Subcutaneous abdominal adipose tissue (tissue), 5 donors: Measurements from ENCODE around the gene BAG3.

Experiments used
- H3K27ac ChIP-seq: one replicate; pipeline ENCODE4 v1.7.0; 2013; ENCODE audit warnings: low read depth, mild to moderate bottlenecking, inconsistent platforms, low read length, moderate library complexity
- H3K27me3 ChIP-seq, 5 donors: one replicate each; pipeline ENCODE4 v1.7.0; 2013; ENCODE audit warnings: low read length in 5 of 5, inconsistent platforms in 1 of 5; ENCODE audit not compliant: control insufficient read depth in 5 of 5, insufficient read depth in 4 of 5
- H3K36me3 ChIP-seq, 5 donors: one replicate each; pipeline ENCODE4 v1.7.0; 2013; ENCODE audit warnings: low read length in 5 of 5; ENCODE audit not compliant: control insufficient read depth in 5 of 5, insufficient read depth in 5 of 5
- H3K4me1 ChIP-seq, 5 donors: one replicate each; pipeline ENCODE4 v1.7.0; 2013; ENCODE audit warnings: low read length in 5 of 5, mild to moderate bottlenecking in 3 of 5, moderate library complexity in 1 of 5; ENCODE audit not compliant: control insufficient read depth in 5 of 5, insufficient read depth in 5 of 5
- H3K4me3 ChIP-seq, 5 donors: one replicate each; pipeline ENCODE4 v1.7.0; 2013; ENCODE audit warnings: low read length in 5 of 5, low read depth in 1 of 5
- H3K9ac ChIP-seq, 5 donors: one replicate each; pipeline ENCODE4 v1.7.0; 2013; ENCODE audit warnings: low read length in 5 of 5, mild to moderate bottlenecking in 4 of 5, moderate library complexity in 3 of 5
- H3K9me3 ChIP-seq, 5 donors: one replicate each; pipeline ENCODE4 v1.7.0; 2013; ENCODE audit warnings: low read length in 5 of 5; ENCODE audit not compliant: control insufficient read depth in 5 of 5
- donor health status: healthy.
- donor health status: healthy.
- donor health status: healthy.
- donor health status: healthy.
- donor health status: healthy.

Gene BAG3

DNA sequence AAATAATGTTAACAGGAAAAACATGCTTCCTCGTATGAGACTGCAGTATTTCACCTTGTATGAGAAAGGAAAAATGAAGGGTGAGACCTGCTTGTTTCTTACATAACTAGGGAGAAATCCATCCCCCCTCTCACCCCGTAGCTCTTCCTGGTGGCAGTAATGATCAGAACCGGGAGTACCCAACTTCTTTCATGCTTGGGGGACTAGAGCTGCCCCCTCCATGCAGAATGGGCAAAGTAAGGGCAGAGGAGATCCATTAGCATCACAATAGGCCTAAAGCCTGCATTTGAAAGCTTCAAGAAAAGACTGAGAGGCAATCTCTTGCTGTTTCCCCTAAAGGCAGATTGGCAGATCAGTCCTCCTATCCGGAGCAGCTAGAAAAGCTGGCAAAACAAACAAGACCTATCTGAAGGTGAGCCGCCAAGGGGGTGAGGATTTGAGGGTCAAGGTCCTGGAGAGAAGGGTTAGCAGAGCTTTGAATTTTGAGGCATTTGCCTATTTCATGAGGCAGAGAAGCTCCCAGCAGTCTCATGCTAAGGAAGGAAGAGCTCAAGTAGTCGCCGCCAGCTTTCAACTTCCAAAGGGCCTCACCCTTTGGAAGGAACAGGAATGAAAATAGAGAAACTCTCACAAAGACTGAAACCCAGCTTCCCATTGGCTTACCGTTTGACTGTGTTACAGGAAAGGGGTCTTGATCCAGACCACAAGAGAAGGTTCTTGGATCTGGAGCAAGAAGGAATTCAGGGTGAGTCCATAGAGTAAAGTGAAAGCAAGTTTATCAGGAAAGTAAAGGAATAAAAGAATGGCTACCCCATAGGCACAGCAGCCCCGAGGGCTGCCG, 36.2 kb downstream of the BAG3 start:
- H3K9me3 ChIP-seq: no peaks in the 10 kb centered on the region
- H3K9ac ChIP-seq: no peak overlapping the region
- H3K4me3 ChIP-seq: peak overlapping the region in 4 of 5 donors; percentile 45 to 69 (median 55)
- peaks cover under 1 to 10% (median 8%) of the 10 kb centered on the region in 5 donors for H3K4me1 ChIP-seq
- no peaks in the 10 kb centered on the region for H3K36me3 ChIP-seq
- H3K27me3 ChIP-seq: no peaks in the 10 kb centered on the region
- peak overlapping the region; percentile 9 for H3K27ac ChIP-seq

DNA sequence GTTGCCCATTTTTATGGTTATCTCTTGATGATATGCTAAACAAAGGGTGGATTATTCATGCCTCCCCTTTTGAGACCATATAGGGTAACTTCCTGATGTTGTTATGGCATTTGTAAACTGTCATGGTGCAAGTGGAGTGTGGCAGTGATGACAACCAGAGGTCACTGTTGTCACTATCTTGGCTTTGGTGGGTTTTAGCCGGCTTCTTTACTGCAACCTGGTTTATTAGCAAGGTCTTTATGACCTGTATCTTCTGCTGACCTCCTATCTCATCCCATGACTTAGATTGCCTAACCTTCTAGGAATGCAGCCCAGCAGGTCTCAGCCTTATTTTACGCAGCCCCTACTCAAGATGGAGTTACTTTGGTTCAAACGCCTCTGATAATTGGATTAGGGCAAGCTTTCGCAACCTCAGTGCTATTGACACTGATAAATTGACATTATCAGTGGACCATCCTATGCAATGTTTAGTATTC, 36.9 kb downstream of the BAG3 start:
- Histone ChIP-seq H3K27me3 (no peaks in the 10 kb centered on the region), H3K9ac (no peak overlapping the region), H3K27ac (no peak overlapping the region), H3K4me3 (no peak overlapping the region), H3K4me1 (peaks cover 0 to 8% (median 6%) of the 10 kb centered on the region in 5 donors), H3K9me3 (no peaks in the 10 kb centered on the region), H3K36me3 (no peaks in the 10 kb centered on the region)

GRCh38 chr10:119689016-119689580, 37.9 kb downstream of the BAG3 start:
- peaks cover 0 to 8% (median 6%) of the 10 kb centered on the region in 5 donors for H3K4me1 ChIP-seq
- no peaks in the 10 kb centered on the region for H3K27me3 ChIP-seq
- no peak overlapping the region for H3K27ac ChIP-seq
- H3K4me3 ChIP-seq: no peak overlapping the region
- H3K9ac ChIP-seq: no peak overlapping the region
- H3K36me3 ChIP-seq: no peaks in the 10 kb centered on the region
- H3K9me3 ChIP-seq: no peaks in the 10 kb centered on the region

DNA sequence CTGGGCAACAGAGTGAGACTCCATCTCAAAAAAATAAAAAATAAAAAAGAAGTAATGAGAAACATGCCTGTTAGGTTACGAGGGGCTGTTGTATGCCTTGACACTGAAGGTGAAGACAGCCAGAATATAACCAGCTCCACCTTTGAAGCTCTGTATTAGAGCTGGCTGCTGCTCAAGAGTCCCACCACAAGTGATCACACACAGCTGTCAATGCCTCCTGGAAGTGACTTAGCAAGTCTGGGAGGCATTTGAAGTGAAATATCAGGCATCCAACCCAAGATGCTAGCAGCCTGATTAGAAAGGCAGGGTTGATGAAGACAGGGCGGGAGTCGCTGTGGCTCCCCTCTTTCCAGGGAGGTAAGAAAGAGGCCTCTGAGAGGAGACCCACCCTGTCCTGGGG, 40.5 kb downstream of the BAG3 start:
- H3K4me1 ChIP-seq: peaks cover 0 to 8% (median 5%) of the 10 kb centered on the region in 5 donors
- H3K27me3 ChIP-seq: no peaks in the 10 kb centered on the region
- H3K27ac ChIP-seq: no peak overlapping the region
- H3K9me3 ChIP-seq: no peaks in the 10 kb centered on the region
- H3K36me3 ChIP-seq: no peaks in the 10 kb centered on the region
- H3K4me3 ChIP-seq: no peak overlapping the region
- H3K9ac ChIP-seq: no peak overlapping the region

GRCh38 chr10:119693262-119693957, 42.2 kb downstream of the BAG3 start:
- H3K4me1 ChIP-seq: no peaks in the 10 kb centered on the region
- no peak overlapping the region for H3K27ac ChIP-seq
- H3K9me3 ChIP-seq: no peaks in the 10 kb centered on the region
- no peak overlapping the region for H3K4me3 ChIP-seq
- no peaks in the 10 kb centered on the region for H3K36me3 ChIP-seq
- no peak overlapping the region for H3K9ac ChIP-seq
- H3K27me3 ChIP-seq: no peaks in the 10 kb centered on the region

DNA sequence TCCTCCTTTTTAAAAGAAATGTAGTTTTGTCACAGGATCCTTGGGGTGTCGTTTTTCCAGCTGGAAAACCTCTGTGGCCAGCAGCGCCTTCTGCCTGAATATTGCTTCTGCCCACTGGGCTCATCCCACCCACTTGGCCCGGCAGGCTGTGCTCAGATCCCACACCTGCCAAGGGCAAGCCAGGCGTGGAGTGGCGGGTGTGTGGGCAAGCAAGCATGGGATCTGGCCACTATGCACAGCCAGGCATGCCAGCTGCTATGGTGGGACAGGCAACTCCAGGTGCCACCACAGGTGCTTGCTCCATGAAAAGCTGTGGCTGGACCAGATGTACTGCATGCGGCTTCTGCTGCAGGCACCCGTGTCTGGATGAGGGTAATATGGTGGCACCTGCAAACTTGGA, 43.4 kb downstream of the BAG3 start:
- Histone ChIP-seq H3K9ac (no peak overlapping the region), H3K27ac (no peak overlapping the region), H3K36me3 (no peaks in the 10 kb centered on the region), H3K4me1 (no peaks in the 10 kb centered on the region), H3K9me3 (no peaks in the 10 kb centered on the region), H3K4me3 (no peak overlapping the region), H3K27me3 (no peaks in the 10 kb centered on the region)

- Histone ChIP-seq H3K9me3 (no peaks in the 10 kb centered on the region), H3K4me1 (peaks cover 0 to 2% (median 0%) of the 10 kb centered on the region in 5 donors), H3K36me3 (no peaks in the 10 kb centered on the region), H3K27me3 (no peaks in the 10 kb centered on the region), H3K27ac (no peak overlapping the region), H3K9ac (no peak overlapping the region), H3K4me3 (no peak overlapping the region)
Observed at GRCh38 chr10:119700321-119700954, 49.3 kb downstream of the BAG3 start.

DNA sequence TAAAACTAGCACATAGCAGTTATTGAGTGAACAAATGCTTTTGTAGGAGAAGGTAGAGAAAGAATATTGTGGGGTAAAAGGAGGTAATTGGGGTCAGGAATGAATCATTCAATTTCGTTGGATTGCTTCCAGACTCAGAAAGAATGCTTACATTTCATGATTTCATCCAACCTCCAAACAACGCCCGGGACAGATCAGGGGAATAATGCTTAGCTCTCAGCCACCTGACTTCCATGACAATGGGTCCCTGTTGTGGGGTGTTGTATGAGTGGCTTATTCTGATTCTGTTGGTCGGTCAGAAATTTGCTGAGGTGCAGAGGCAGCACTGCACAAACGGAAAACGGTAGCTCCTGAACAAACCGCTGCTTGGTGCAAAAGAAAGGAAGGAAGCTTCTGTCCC, 50.7 kb downstream of the BAG3 start:
- Histone ChIP-seq H3K27ac (no peak overlapping the region), H3K27me3 (no peaks in the 10 kb centered on the region), H3K9me3 (no peaks in the 10 kb centered on the region), H3K36me3 (no peaks in the 10 kb centered on the region), H3K4me3 (no peak overlapping the region), H3K4me1 (peaks cover 0 to 2% (median 0%) of the 10 kb centered on the region in 5 donors), H3K9ac (no peak overlapping the region)

DNA sequence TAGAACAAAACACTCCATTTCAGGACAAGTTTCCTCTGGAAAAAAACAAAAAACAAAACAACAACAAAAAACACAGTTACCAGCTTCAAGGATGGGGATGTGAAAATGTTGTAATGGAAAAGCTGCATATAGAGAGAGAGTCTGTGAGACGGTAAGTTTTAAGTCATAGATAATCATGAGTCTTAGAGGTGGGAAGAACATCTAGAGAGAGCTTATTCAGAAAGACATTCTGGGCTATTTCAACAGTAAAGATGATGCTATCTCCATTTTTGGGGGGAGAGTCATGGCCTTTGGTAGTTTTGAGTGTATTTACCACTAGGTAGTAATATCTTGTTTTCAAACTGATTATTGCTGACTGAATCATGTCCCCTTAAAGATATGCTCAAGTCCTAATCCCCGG, 51.4 kb downstream of the BAG3 start:
- no peak overlapping the region for H3K4me3 ChIP-seq
- peaks cover 0 to 2% (median 0%) of the 10 kb centered on the region in 5 donors for H3K4me1 ChIP-seq
- no peaks in the 10 kb centered on the region for H3K36me3 ChIP-seq
- H3K9ac ChIP-seq: no peak overlapping the region
- H3K27me3 ChIP-seq: no peaks in the 10 kb centered on the region
- no peaks in the 10 kb centered on the region for H3K9me3 ChIP-seq
- no peak overlapping the region for H3K27ac ChIP-seq
